ENCODE data around the gene SPNS1.

SPNS1 gene

GRCh38 chr16:29029168-29029994 is 54.8 kb downstream of the SPNS1 start:
- peak; percentile 68 for DNase-seq (ENCODE audit: low read depth)

GRCh38 chr16:29030086-29030840 is 55.7 kb downstream of the SPNS1 start:
- DNase-seq (ENCODE audit: low read depth): no peak
